DMS53 (cell line): Measurements from ENCODE around the gene VAT1.

Experiments used
- DNase-seq: peaks from one replicate; lab custom pipeline; 2025; lab: John Stamatoyannopoulos, UW

VAT1 gene

DNA sequence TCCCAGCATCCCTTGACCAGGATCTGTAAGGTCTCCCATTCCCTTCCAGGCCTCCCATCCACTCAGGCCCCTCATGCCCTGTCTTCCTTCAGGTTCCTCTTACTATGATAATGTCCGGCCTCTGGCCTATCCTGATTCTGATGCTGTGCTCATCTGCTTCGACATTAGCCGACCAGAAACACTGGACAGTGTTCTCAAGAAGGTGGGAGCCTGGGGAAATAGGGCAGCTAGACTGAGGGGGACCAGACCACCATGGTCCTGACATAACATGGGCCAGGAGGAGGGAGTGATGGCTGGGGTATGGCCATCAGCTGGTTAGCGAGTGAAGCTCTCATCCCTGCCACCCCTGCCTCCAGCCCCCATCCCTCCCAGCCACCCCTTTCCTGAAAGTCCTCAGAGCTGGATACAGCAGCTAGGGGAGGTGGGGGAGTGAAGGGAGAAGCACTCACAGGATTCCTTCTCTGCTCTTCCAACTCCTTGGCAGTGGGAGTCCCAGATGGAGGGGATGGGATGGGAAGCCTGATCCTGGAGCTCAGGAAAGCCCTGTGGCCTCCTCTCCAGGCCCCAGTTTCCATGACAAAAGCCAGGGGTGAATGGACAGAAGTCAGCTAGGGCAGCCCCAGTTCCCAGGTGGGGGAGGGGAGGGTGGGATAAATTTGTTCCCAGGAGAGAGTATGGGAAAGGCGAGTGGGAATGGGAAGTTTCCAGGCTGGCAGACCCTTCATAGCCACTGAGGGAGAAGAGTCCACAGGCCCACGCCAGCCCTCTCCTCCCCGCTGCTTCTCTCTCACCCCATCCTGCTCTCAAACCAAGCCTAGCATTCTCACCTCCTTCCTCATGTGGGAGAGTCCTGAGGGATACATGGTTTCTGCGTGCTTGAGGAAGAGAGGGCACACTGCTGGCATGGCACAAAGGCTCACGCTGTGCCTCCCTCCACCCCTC lies 5.2 kb upstream of the VAT1 start:
- no peak for DNase-seq

DNA sequence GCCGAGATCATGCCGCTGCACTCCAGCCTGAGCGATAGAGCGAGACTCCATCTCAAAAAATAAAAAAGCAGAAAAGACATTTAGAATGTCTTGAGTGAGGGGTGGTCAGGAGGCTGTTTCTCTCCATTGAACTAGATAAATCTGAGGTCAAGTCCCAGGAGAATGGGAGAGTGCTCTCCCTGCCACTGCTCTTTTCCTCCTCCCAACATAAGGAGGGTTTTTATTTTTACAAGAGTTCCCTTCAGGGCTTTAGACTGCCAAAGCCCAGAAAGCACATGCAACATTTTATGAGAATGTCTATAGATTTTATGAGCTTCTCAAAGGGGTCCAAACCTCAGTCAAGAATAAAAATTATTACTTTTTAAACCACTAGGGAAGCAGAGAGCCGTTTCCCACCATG lies 4.4 kb upstream of the VAT1 start:
- no peak for DNase-seq

DNA sequence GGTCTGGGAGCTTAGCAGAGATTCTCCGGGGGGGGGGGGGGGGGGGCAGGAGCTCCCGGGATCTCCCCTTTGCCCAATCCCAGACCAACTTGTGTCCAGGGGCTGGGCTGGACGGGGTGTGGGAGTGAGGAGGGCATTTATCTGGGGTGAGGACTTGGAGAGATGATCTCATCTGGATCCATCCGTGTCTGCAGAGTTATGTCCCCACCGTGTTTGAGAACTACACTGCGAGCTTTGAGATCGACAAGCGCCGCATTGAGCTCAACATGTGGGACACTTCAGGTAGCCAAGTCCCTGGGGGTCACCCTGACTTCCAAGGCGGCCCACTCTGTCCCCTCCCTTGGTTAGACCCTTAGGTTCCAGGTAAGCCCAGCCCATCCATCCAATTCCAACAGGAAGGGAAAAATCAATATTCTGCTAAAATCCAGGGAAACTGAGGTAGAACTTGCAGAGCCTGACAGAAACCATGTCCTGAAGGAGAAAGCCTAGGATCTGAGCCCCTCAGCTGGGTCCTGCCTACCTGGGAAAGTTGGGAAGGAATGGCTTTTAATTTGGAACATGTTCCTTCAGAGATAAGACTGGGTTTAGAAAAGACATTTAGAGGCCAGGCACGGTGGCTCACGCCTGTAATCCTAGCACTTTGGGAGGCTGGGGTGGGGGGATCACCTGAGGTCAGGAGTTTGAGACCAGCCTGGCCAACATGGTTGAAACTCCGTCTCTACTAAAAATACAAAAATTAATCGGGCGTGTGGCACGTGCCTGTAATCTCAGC lies 3.8 kb upstream of the VAT1 start:
- peak; percentile 39 for DNase-seq

DNA sequence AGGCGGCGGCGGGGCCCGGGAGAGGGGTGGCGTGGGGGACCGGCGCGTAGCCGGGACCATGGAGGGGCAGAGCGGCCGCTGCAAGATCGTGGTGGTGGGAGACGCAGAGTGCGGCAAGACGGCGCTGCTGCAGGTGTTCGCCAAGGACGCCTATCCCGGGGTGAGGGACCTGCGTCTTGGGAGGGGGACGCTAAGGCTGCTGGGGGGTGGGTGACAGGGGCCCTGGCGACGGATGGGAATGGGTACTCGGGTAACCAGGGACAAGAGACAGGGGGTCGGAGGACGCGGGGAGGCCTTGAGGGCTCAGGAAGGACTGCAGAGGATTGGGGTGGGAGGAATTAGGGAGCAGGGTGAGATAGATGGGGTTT lies 3.1 kb upstream of the VAT1 start:
- DNase-seq = no peak

DNA sequence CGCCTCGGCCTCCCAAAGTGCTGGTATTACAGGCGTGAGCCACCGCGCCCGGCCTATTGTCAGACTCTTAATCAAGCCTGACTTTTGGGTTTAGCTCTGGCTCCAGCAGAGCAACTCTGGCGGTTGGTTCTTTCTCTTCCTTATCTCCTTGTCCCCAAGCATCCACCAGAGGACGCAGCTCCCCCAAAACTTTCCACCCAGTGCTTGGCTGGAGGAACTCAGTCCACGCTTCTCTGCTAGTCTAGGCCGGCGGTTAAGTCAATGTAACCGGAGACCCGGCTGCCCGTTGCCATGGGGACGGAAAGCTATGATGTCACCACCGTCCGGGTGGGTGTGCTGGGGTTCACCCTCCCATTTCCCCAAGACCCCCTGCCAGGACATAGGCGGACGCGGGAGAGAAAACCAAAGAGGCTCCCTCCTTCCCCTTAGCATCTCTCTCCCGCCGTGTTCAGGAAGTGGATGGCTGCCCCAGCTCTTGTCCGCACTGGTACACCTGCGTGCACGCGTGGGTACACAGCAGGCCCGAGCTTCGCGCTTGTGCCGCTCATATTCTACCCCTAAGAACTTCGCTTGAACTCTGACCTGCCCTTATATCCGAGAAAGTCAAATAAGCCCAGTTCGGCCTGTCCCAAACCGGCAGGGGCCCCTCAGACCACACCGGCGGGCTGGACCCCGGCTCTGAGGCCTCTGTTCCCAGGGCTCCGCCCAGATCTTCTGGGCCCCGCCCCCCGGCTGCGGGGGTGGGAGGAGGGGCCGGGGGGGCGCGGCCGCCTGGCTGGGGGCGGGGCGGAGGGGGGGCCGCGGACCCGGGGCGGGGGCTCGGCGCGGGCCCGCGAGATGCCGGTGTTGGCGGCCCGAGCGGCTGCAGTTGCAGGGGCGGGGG lies 2.5 kb upstream of the VAT1 start, which contains the start of gene RND2:
Gene RND2 (plus strand): TSS at position 825 of the 883 bp plus-strand sequence. CDS start 117 bp downstream, outside the sequence.
- peak; percentile 99 for DNase-seq

DNA sequence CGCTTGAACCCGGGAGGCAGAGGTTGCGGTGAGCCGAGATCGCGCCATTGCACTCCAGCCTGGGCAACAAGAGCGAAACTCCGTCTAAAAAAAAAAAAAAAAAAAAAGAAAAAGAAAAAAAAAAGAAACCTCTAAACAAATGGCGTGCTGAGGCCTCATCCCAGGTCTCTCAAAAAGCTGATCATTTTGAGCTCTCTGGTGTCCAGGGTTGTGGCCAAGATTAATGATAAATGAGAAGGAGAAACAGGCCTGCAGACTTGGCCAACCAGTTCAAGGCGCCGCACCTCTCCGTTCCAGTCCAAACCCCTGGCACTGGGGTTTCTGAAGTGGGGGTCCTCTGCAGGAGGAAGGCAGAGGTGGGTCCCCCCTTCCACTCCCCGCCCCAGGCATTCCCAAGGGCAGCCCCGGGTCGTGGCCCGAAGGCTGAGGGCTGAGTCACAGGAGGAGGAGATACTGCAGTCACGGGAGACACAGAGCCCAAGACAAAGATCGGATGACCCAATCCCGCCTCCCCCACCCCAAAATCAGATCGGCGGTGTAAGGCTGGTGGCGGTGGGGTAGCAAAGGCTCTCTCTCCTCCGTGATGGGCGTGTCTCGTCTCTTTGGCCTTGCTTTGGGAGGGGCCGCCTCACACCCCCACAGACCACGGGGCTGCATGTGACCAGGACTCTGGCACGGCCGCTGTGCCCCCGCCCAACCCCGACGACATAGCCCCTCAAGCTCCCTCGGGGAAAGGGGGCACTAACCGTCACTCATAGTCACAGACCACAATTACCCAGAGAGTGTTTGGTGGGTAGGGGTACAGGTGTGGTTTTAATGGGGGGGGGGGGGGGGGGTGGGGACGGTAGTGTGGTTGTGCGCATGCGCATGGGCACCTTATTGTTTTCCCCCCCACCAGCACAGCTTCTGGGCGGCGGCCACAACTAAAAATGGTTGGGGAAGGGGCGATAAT lies 1.1 kb downstream of the VAT1 start:
- DNase-seq = peak; percentile 70

DNA sequence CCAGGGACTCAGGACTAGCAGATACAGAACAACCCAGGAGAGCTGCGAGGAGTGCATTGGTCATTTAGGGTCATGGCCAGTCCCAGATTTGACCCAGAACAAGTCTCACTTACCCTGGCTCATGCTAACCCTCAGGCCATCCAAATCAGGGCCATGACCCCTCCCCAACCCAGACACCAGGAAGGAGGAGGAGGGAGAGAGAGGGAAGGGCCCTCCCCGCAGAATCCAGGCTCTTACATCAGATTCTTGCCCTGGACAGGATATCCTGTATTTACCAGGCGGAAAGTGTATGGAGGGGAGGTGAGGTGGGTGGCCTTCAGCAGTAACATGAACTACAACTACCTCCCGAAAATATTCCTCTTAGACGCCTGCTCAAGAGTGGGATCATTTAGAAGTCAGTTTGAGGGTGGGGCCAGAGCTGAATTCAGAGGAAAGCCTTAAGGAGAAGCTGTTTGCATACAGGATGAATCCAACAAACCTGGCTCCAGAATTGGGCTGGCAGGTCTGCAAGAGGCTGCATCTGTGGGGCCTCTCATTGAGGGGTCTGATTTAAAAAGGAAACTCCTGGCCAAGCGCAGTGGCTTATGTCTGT lies 2.1 kb downstream of the VAT1 start:
- peak; percentile 34 for DNase-seq

DNA sequence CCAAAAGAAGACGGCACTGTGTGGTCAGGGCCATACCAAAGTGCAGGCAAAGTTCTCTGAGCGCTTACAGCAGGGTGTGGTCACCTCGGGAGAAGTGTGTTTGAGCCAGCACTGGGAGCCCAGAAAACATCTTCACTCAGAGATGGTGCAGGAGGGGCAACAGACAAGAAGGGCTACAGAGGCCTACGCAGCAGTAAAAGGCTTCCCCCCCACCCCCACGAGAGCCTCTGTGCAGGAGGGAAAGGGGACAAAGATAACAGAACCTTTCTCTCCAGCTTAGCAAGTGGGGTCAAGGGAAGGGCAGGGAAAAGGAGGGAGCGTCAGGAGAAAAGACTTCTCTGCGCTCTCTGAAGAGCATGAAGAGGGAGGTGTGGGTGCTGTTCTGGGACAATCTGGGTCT lies 2.8 kb downstream of the VAT1 start:
- no peak for DNase-seq

DNA sequence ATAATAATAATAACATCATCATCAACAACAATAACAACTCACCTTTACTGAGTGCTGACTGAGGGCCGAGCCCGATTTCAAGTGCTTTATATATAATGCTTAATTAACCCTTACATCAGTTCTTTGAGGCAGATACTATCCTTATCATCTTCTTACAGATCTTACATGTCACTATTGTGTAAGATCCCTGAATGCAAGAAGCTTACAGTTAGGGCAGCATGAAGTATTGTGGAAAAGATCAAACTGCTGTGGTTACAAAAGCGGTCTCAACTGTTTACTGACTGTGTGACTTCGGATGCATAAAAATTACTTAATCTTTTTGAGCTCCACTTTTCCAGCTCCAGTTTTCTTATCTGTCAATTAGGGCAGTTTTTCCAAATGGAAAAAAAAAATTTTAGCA lies 3.3 kb downstream of the VAT1 start:
- no peak for DNase-seq

DNA sequence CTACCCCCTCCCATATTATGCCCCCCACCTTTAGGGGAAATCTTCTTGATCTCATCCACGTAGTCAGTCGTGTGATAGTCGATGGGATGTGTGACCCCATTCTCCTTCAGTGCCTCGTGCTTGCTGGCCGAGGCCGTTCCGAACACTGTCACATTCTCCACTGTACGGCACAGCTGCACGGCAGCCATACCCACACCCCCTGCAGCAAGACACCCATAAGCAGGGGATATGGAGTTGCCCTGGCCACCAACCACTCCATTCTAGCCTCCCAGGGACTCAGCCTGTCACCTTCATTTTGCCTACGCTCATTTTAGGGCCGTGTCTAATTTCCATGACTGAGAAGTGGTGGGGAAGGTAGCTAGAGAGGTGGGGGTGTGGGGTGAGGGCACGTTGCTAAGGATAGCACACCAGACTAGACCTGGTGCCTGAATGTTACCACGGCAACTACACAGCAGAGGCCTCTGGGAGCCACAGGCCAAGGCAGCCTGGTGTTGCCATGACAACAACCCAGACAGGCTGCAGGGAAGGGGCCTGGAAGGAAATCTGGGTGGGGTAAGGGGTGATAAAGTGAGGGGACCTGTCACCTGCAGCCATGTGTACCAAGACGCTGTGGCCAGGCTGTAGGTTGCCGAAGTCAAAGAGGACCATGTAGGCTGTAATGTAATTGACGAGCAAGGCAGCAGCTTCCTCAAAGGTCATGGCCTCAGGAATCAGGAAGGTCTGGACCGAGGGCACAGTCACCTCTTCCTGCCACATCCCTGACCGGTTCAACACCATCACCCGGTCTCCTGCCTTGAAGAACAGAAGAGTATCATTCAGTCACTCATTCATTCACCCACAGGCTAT lies 4.0 kb downstream of the VAT1 start:
- DNase-seq = peak; percentile 91

DNA sequence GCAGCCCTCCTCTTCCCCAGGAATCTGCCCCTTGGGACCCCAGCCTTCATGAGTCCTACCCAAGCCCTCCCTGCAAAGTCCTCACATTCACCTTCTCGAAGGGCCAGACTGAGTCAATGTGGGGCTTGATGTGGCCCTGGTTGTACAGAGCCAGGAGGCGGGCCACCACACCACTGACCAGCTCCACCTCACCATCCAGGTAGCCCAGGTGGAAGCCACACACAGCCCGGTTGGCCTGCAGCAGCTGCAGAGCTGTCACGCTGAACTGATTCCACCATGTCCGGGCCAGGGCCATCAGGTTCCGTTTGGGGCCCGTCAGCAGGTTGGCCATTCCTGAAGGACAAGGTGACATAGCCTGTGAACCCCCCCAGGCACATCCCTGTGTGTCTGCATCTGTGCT lies 6.0 kb downstream of the VAT1 start:
- no peak for DNase-seq

DNA sequence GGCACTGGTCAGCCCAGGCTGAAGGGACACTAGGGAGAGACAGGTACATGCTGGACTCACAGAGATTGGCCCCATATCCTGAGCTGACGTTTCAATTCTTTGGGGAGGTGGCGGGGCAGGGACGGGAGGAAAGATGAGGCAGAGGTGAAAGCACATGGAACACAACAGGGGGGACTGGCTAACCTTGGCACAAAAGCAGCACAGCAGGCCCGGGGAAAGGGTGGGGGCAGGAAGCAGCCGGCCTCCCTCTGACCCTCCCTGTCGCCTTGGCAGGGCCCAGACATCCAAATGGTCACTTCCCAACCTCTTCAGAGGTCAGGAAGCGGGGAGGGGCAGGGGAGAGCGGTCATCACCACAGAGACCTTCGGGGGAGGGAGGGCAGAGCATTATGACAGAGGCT lies 6.6 kb downstream of the VAT1 start:
- DNase-seq = no peak

DNA sequence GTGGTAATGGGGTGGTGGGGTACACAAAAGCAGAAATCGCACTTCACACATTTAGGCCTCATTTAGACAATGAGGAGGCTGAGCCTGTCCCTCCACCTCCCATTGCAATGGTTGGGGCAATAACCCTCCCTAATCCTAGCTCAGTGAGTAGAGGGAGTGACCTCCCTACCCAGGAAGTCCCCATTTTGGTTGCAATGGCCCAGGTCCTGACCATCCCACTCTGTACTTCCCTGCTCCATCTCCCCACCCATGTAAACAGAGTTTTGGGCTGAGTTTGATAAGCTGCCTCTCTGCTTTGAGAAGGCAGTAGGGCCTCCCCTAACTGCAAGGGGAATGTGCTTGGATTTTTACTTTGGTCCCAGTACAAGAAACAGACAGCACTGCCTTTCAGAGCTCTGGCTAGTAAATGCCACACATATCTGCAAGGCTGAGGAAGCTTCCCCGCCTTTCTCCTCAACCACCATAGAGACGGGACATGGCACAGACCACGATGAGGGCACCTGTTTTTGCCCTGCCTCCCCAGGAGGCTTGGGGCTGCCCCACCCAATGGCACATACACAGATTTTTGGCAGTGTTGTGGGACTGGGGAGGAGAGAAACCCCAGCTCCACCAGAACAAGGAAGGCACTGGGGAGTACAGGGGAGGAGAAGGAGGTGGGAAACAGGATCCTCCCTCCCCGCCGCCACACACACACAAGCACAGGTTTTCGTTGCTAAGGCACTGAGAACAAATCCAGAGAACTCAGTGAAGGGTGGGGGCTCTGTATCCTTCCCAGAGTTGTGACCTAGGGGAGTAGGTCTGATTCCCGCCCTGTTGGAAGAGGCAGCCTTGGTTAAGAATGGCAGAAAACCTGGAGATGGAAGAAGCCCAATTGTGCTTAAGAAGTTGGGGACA lies 7.3 kb downstream of the VAT1 start:
- DNase-seq = no peak

DNA sequence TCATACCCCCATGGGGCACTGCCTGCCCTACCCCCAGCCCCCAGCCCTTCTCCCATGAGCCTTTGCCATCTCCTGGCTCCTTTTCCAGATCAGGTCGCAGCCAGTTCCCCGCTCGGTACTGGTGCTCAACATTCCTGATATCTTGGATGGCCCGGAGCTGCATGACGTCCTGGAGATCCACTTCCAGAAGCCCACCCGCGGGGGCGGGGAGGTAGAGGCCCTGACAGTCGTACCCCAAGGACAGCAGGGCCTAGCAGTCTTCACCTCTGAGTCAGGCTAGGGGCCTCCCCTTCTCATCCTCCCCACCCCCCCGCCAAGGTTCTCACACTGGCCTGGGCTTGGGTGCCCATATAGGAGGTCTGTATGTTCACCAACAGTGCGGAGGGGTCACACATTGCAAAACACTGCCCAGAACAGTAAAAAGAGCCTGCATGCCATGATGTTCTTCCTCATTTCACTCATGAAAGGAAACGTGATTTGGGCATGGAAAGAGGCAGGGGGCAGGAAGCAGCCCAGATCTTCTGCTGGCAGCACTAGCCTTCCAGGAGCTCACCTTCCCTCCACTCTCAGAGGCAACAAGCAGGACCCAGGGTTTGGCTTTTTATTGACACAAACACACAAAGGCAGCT lies 8.1 kb downstream of the VAT1 start:
- no peak for DNase-seq

DNA sequence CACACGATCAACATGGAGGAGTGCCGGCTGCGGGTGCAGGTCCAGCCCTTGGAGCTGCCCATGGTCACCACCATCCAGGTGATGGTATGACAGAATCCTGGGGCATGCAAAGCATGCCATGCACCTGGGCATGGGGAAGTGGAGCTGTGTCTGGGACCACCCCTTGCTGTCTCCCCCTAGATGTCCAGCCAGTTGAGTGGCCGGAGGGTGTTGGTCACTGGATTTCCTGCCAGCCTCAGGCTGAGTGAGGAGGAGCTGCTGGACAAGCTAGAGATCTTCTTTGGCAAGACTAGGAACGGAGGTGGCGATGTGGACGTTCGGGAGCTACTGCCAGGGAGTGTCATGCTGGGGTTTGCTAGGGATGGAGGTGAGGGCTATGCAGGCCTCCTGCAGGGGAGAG lies 8.9 kb downstream of the VAT1 start:
- no peak for DNase-seq

DNA sequence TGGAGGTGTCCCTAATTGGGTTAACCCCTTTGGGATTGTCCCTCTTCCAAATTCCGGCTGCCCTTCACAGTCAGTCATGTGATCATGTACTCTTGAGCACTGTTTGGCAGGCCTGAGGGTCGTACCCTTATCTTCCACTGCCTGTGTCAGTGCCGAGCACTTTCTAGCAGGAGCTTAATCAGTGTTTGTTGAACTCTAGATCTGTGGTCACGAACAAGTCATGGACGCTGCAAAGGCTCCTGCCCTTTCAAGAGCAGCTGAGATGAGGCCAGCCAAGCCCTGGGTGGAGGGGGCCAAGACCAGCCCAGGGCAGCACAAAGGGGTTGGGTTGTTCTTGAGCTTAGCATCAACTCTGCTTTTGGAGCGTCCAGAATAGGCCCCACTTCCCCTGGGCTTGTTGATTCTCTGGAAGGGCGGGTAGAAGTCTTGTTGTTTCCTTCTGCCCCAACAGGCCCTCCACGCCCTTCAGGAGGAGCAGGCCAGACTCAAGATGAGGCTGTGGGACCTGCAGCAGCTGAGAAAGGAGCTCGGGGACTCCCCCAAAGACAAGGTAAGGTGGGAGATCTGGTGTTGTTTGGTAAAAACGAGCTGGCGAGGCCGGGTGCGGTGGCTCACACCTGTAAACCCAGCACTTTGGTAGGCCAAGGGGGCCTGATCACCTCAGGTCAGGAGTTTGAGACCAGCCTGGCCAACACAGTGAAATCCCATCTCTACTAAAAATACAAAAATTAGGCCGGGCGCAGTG lies 10.3 kb downstream of the VAT1 start:
- no peak for DNase-seq

DNA sequence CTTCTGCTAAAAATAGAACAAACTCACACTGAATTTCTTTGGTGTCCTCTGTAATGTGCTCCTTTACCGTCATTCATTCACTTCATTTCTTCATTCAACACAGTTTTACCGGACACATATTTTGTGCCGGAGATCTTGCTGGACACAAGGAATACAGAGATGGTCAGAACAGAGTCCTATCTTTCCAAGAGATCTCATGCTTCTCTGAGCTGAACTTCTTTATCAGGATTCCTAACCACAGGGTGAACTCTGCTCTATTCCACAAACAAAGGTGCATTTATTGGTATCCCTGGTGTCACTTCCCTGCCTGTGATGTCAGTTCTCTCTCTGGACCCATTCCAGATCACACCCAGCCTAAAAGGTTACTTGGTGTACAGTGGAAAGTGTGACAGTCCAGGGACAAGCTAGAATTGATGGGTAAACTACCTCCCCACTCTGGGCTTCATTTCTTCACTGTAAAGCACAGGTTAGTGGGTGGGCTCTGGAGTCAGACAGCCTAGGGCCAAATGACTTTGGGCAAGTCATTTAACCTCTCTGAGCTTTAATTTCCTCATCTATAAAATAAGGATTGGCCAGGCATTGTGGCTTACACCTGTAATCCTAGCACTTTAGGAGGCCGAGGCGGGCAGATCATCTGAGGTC lies 11.4 kb downstream of the VAT1 start:
- DNase-seq = peak; percentile 36
